ENCODE data around the gene ARHGDIB. TPM values are rescaled to one million over a fixed set of nuclear protein-coding genes. Genes with fewer than 3 reads are reported as not detected.

Gene ARHGDIB
- polyA plus RNA-seq, 3 donors = 51.0 to 60.0 (median 53.3) TPM

Other genes with a start within 250 kb of the ARHGDIB start
- 100 to 1,000 TPM in 2 of 3 donors, 10 to 100 TPM in 1; 96.1 to 135 (median 114) TPM for gene WBP11, start 158.1 kb downstream of the ARHGDIB start, polyA plus RNA-seq (ENCODE audit: insufficient read length in 3 of 3)
- 1 to 10 TPM; 4.4 to 5.3 (median 4.8) TPM for gene C12orf60, start 157.9 kb downstream of the ARHGDIB start, polyA plus RNA-seq (ENCODE audit: insufficient read length in 3 of 3)
- gene SMCO3, start 147.4 kb downstream of the ARHGDIB start, polyA plus RNA-seq (ENCODE audit: insufficient read length in 3 of 3) = 1 to 10 TPM; 2.2 to 2.7 (median 2.3) TPM
- gene ART4, start 118.1 kb downstream of the ARHGDIB start, polyA plus RNA-seq (ENCODE audit: insufficient read length in 3 of 3) = under 1 TPM; 0.21 to 0.34 (median 0.22) TPM
- 10 to 100 TPM; 40.5 to 56.9 (median 42.6) TPM for gene MGP, start 75.7 kb downstream of the ARHGDIB start, polyA plus RNA-seq (ENCODE audit: insufficient read length in 3 of 3)
- gene ERP27, start 23.1 kb downstream of the ARHGDIB start, polyA plus RNA-seq (ENCODE audit: insufficient read length in 3 of 3) = 10 to 100 TPM; 25.0 to 33.9 (median 26.3) TPM
- gene PDE6H, start 11.4 kb upstream of the ARHGDIB start, polyA plus RNA-seq (ENCODE audit: insufficient read length in 3 of 3) = not detected